Cardiac septum (tissue), 1 donor: ENCODE data around the gene ZNF800. TPM values are rescaled to one million over a fixed set of nuclear protein-coding genes. Genes with fewer than 3 reads are reported as not detected.

ENCODE experiments used
- DNase-seq: peaks from one replicate; pipeline ENCODE4 v3.0.0-alpha.2; 2020; ENCODE audit warnings: low spot score
- intact Hi-C: fragments of 100-400 bp; cut with DNase I; formaldehyde crosslinking; loops from one replicate; pipeline ENCODE4 v1.14.0; 2022
- total RNA-seq: library from RNA; stranded (reverse); fragmentation: NEBNext Ultra II Directional; extraction: Animal tissue kit (Norgen Biotek cat#: 25700); gene quantifications from one replicate; pipeline ENCODE4 v1.2.1, GENCODE V29; 2021
- donor health status: DM: no; HTN: no; CAD: no.

ZNF800 gene
- total RNA-seq, 1 donor from 2014 or later: 26.3 TPM

DNA sequence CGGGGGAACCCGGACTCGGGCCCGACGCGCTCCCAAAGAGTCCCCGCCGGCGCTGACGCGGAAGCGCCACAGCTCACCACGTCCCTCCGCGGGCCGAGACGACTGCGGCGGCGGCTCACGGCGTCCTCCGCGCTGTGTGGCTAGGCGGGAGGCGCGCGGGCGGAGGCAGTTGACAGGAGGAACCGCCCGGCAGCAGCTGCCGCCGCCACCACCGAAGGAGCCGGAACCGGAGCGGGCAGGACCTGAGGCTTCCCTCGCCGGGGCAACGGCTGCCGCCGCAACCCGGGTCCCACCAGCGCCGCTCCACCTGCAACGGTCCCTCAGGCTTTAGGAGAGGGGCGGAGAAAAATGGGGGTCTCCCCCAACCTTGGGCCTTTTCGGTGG is 334 bp downstream of the ZNF800 start:
- no peak for DNase-seq
- intact Hi-C loops: loop anchor here (5.0 to 10.0 kb wide), 3 partner anchors 45 to 263 kb away; partner anchors contain the start of genes ARF5, GCC1 and SND1

DNA sequence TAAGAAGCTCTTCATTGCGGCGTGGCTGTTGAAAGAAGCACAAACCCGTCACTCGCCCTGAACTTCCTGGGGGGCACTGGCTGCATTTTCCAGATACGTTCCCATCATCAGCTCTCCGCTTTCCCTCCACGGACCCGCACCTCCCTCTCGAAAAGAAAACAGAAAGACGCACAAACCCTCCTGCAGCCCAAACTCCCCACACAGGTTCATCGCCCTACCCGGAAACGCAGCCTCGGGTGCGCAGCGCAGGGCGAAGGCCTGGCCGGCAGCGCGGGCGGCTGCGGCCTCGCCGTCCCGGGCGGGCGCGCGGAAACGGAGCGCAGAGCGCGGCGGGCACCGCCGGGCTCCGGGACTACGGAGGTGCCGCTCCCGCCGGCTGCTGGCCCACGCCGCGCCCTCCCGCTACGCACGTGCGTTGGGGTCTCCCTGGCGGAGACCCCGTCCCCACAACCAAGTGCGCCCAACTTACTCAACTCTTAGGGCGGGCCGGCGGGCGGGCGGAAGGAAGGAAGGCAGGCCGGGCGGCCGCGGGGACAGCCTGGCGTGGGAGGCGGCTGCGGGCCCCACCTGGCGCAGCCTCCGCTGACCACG is 822 bp downstream of the ZNF800 start:
- intact Hi-C loops: loop anchor here (5.0 to 10.0 kb wide), 3 partner anchors 44 to 263 kb away; partner anchors contain the start of genes ARF5, GCC1 and SND1
- DNase-seq: peak; percentile 75

DNA sequence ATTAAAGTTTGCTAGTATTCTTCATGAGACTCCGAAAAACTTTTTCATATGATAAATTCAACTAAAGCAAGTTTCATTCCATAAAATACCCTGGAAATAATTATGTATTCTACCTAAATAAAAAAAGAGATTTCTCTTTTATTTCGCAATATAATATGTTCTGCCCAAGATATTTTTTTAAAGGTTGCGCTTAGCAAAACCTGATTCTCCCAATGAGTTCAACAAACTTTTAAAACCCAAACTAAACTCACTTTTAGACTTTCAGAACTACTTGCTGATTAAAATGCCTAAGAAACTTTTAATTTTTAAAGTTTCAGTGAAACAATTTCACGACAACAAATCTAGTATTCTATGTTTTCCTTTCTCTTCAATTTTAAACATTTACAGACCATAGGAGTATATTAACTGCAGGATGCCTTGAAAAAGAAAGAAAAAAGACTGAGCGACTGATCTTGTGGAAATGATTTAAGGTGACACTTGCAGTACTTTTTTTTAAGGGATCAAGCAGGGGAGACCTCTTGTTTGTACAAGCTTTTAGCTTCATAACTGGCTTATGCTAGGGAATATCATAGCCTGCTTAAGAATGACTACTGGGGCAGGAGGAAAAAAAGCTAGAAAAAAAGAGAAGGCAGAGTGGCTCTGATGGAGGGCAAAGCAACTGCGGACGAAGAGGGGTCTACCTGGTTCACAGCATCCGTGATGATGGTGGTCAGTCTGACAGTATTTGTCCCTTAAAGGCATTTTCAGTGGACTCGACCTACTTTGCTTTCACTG is 1.5 kb downstream of the ZNF800 start:
- intact Hi-C loops: loop anchor here (5.0 to 10.0 kb wide), 3 partner anchors 44 to 264 kb away; partner anchors contain the start of genes ARF5, GCC1 and SND1

DNA sequence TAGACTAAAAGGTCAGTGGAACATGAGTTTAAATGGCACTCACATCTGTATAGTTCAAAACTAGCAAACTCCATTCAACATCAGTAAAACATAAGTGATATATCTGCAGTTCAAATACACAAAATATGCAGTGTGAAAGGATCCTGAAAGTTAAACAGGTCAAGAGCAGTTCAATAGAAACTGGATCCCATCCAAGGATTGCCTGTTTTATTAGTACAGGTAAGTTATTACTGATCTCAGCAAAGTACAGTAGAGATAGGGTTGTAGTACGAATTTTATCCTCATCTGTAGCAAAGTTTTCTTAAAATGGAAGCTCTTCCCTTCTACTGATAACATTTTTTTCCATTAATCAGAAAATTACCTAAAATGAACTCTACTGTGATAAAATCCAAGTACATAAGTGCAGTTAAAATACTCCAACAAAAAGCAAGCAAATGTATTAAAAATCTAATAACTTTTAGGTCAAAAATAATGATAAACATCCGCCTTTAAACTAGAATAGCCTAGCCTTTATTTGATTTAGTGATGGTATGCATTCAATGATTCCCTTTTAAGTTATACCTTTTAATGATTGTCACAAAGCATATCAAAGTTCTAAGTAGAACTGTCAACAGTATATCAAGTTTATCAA is 2.2 kb downstream of the ZNF800 start:
- no peak for DNase-seq
- intact Hi-C loops: loop anchor here (5.0 to 10.0 kb wide), 3 partner anchors 43 to 264 kb away; partner anchors contain the start of genes ARF5, GCC1 and SND1

More for the DNA sequence above, 1.5 kb downstream of the ZNF800 start:
- DNase-seq: no peak

DNA sequence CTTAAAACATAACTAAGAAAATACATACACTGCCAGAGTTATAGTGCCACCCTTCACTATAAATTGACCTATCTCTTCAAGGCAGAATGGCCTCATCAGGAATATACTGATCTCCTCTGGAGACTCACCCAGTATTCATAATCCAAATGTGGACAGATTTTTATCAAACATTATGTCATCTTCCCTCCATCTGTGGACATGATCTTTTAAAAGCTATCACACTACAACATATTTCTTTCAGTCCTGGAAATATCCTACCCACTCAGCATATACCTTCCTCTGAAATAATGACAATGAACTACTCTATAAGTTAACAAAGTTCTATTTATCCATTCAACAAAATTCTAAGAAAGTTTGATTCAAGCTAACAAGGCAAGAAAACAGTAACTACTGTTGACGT is 3.2 kb downstream of the ZNF800 start:
- intact Hi-C loops: no loop called here
- DNase-seq: no peak

DNA sequence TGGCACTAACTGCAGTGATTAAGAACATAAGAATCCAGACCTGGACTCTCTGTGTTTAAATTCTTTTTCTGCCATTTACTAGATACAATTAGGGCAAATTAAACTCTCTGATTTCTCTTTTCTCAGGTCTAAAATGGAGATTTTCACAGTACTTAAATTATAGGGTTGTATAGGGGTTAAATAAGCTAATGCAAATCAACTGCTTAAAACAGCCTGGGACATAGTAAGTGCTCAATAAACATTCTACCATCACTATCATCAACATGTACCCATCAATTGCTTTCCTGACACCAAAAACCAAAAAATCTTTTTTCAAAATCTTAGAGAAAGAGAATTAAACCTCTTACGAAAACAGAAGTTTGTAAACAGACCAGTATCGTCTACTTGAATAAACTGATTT is 4.5 kb downstream of the ZNF800 start:
- intact Hi-C loops: no loop called here

DNA sequence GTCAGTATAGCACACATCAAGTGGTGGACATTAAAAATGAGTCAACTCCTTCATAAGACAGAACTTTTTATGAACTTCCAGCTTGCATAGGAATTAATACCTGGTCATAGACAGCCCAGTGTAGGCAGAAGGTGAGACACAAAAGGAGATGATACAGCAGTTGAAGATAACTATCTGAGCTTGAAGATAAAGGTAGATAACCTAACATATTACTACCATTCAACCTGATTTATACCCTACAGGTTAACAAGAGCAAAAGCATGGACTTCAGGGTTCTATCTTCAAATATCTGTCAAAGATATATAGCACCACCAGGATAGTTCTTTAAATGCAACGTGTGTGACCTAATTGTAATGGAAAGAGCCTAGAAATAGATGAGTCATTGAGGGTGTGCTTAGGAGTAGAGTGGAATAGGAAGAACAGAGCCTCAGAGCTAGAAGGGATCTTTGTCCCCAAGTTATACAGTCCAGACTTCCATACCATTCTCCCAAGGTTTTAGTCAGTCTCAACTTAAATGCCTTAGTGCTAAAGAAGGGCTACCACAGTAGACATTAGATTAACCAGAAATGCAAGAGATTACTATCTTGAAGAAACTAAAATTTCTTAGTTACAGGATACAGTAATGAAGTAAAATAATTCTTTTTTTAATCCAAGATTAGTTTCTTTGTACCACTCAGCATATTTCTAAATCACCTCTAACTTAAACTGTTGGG is 9.2 kb downstream of the ZNF800 start:
- intact Hi-C loops: no loop called here
- no peak for DNase-seq

More for the DNA sequence above, 4.5 kb downstream of the ZNF800 start:
- DNase-seq: no peak

DNA sequence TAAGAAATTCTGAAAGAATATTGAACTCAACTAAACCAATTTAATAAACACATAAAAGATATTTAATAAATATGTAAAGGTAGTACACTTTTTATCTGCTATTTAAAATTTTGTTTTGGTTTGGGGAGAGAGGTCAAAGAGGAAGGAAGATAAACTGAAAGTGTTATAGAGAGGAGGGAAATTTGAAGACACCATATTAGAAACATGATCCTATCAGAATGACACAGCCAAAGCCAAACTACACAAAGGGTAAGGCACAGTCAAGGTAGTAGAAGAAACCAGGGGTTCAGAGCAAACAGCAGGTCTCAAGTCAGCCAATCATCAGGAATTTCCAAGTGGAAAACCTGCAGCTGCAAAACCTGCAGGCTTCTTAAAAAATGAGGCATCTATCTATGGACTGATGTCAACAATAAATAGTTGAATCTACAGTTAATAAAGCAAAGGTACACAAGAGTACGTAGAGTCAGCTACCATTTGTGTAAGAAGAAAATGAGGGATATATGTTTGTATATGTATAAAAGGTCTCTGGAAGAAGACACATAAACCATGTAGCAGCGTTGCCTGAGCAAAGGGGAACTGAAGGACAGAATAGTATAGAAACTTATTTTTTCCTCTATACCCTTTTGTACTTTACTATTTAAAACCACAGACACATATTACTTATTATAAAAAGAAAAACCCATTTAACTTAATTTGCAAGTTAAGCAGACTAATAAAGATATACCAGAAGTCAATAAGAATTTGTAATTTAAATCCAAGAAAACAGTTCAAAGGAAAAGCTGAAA is 10.0 kb downstream of the ZNF800 start:
- intact Hi-C loops: no loop called here
- no peak for DNase-seq

DNA sequence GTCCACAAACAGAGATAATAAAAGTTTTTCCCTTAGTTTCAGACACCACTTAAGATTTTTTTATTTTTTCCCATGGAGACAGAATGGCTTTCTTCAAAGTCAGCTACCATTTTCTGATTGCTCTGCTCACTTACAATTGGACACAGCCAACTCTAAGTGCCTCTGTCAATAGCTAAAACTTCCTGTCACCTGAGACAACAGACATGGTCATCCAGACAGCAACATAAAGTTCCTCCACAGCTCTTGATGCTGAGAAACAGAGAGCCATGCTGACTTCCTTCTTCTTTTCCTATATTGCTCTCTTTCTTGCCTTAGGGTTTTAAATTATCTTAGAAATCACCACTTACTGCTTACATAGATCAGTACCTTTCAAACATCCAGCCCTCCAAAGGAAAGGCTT is 12.0 kb downstream of the ZNF800 start:
- no peak for DNase-seq
- intact Hi-C loops: no loop called here

DNA sequence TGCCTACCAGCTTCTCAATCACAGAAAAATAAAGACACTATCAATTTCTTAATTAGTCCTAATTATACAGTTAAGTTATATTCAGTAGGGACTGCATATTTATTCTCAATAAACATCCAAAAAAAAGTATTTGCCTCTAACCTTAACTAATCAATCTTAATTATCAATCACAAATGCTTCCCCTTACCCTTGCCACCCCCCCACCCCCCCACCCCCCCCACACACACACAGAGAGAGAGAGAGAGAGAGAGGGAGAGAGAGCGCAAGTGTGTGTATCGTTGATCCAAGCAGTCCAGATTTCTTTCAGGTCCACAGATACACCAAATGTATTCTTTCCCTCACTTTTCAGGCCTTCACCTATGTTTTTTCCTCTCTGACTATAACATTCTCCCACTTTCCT is 12.9 kb downstream of the ZNF800 start:
- intact Hi-C loops: no loop called here
- DNase-seq: no peak

DNA sequence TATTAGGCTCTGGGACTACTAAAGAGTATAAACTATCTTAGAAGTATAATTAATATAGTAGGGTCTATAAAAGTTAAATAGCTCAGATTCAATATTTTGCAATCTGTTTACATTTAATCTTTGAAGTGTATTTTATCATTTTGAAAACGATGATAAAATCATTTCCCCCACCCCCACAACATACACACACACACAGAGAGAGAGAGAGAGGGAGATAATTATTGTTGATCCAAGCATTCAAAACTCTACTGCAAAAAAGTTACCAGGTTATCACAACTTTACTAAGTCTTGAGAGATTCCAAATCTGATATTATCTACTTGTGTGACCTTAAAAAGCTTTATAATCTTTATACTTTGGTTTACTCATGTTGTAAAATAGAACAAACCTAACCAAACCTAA is 14.0 kb downstream of the ZNF800 start:
- DNase-seq: no peak
- intact Hi-C loops: no loop called here

DNA sequence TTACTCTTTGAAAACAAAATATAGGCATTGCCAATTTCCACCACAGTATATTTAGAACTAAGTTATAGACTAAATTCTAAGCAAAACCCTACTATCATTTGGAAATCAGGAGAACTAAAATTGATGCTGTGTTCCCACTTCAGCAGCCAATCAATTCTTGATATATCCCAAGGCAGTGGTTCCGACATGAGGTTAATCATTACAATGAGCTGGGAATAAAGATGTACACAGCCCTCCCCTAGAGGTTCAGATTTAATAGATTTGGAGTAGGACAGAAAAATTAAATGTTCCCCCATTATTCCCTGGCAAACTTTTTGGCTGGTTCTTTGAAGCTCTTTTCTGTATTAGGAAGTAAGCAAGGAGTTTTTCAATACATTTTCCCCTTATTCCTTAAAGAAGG is 15.1 kb downstream of the ZNF800 start:
- DNase-seq: no peak
- intact Hi-C loops: no loop called here

DNA sequence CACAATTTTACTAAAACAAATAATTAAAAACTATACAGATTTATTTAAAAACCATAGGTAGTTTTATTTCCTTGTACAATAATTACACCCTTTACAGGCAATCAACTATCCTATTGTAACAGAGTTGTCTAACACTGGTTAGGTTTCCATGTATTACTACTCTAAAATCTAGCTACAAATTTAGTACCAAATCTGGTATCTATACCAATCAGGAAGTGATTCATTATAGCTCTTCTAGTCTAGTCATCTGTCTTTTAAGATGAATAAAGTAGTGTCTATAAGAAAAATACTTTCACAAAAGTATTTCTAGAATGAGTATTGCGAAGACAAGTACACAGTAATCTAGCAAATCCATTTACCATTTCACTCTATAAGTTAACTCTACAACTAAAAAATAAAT is 16.9 kb downstream of the ZNF800 start:
- intact Hi-C loops: no loop called here
- DNase-seq: no peak

DNA sequence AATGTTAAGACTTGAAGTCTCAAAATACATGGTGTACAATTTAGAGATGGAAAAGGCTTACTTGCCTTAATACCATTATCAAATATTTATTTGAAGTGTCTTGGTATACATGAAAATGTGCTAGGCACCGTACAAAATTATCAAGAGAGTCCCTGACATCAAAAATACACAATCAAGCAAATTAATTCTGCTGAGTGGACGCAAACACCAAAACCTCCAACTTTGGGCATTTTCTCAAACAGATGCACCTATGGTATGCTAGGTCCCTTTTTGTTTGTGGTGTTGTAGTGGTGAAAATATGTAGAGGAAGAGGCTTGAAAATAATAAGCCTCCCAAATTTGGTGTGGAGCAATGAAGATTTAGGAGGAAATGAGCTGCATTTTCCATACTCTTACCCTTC is 24.8 kb downstream of the ZNF800 start:
- intact Hi-C loops: no loop called here
- no peak for DNase-seq

DNA sequence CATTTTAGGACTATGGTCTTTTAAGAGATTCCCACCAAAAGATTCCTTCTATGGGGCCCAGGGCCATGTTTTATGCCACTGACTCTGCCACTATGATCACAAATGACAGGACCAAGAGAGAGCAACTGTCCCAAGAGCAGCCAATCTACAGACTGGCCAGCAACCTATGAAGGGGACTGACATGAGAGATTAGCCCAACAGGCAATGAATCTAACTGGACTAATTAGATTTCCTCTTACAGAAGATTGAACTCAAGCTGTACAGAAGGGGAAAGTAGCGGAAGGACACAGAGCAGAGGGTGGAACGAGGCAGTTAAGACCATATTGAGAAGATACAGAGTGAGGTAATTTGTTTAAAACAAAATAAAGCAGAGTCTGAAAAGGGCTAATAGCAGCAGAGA is 25.8 kb downstream of the ZNF800 start:
- no peak for DNase-seq
- intact Hi-C loops: no loop called here

DNA sequence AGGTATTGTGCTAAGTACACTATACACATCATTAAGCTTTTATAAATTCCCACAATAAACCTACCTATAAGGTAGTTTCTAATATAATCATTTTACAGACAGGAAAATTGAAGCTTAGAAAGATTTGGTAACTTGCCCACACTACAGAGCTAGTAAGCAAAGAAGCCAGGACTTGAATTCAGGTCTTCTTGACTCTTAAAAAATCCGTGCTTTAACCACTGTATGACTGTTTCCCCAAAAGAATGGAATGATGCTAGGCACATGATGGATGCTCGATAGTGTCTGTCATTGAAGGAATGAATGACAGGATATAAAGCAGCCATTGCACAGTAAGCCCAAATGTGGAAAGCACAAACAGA is 26.6 kb downstream of the ZNF800 start:
- intact Hi-C loops: no loop called here
- DNase-seq: no peak

DNA sequence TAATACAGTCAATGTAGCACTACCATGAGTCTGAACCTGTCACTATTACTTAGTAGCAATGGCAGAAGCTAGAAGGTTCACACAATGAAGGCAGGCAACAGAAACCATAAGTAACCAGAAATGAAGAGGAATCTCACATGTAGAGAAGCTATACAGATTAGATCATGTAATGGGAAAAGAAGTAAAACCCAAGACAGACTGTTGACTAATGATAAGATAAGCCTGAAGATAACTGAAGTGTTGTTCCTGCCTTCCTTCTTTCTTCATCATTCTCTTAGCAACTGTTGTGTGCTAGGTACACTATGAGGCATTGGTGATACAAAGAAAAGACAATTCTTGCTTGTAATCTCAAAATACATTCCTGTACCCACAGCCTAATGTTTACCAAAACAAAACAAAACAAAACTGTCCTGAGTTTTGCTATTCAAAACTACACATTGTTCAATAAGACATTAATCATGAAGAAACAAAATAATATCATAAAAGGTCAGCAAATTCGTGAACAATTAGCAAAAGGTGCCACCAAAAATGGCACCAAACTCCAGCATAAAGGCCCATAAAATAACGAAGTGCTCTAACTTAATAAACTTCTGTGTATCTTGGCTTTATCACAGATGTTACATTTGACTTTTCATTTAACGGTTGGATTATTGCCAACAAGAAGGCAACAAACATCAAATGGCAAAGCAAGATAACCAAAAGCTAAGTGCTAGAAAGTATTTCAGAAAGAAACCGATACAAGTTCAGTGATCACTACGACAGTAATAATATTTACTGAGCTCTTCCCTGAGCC is 27.1 kb downstream of the ZNF800 start:
- intact Hi-C loops: no loop called here
- DNase-seq: no peak

DNA sequence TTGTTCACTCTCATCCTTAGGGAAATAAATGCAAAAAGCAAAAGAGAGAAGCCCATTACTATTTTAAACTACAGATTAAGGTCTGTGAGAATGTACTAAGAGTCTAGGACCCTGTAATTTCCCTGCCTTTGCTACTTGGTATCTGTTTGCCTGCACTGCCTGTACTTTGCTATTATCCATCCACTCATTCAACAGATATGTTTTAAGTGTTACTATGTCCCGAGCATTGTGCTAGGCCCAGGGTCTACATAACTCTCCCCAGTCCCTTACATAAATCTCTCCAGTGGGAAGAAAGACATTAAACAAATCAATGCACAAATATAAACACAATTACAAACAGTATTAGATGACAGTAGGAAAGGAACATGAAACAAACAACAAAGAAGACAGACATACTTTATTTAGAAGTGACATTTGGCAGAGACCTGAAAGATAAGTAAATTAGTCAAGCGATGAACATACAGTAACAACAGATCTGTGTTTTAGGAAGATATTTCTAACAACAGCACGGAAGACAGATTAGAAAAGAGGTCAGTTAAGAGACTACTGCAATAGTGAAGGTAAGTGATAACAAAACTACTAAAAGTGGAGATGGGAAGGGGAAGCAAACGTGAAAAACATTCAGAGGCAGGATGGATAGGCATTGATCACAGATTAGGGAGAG is 30.0 kb downstream of the ZNF800 start:
- intact Hi-C loops: no loop called here
- no peak for DNase-seq
